Measurements from ENCODE around the gene ITSN1. TPM values are rescaled to one million over a fixed set of nuclear protein-coding genes. Genes with fewer than 3 reads are reported as not detected.

ITSN1 gene
- total RNA-seq, 1 donor from 2014 or later, result 44.3 TPM

GRCh38 chr21:33829844-33830243 is 187.5 kb downstream of the ITSN1 start:
- DNase-seq (ENCODE audit: extremely low read depth, low read depth, low spot score), result no peak

GRCh38 chr21:33831962-33832659 is 189.8 kb downstream of the ITSN1 start:
- DNase-seq (ENCODE audit: extremely low read depth, low read depth, low spot score), result no peak

- DNase-seq (ENCODE audit: extremely low read depth, low read depth, low spot score), result no peak
Measured at GRCh38 chr21:33834801-33835500, 192.7 kb downstream of the ITSN1 start.

- no peak for DNase-seq (ENCODE audit: extremely low read depth, low read depth, low spot score)
Measured at GRCh38 chr21:33835920-33836319, 193.6 kb downstream of the ITSN1 start.

GRCh38 chr21:33836408-33836807 is 194.1 kb downstream of the ITSN1 start:
- DNase-seq (ENCODE audit: extremely low read depth, low read depth, low spot score), result no peak

- no peak for DNase-seq (ENCODE audit: extremely low read depth, low read depth, low spot score)
Measured at GRCh38 chr21:33839167-33839716, 196.9 kb downstream of the ITSN1 start.

- no peak for DNase-seq (ENCODE audit: extremely low read depth, low read depth, low spot score)
Measured at GRCh38 chr21:33839806-33840205, 197.5 kb downstream of the ITSN1 start.

GRCh38 chr21:33840771-33841170 is 198.5 kb downstream of the ITSN1 start:
- no peak for DNase-seq (ENCODE audit: extremely low read depth, low read depth, low spot score)

GRCh38 chr21:33841561-33841960 is 199.3 kb downstream of the ITSN1 start:
- no peak for DNase-seq (ENCODE audit: extremely low read depth, low read depth, low spot score)

GRCh38 chr21:33843216-33843615 is 200.9 kb downstream of the ITSN1 start:
- no peak for DNase-seq (ENCODE audit: extremely low read depth, low read depth, low spot score)

GRCh38 chr21:33844104-33844889 is 202.0 kb downstream of the ITSN1 start:
- DNase-seq (ENCODE audit: extremely low read depth, low read depth, low spot score), result no peak

- DNase-seq (ENCODE audit: extremely low read depth, low read depth, low spot score), result no peak
Measured at GRCh38 chr21:33844890-33845205, 202.5 kb downstream of the ITSN1 start.

GRCh38 chr21:33846141-33846540 is 203.8 kb downstream of the ITSN1 start:
- DNase-seq (ENCODE audit: extremely low read depth, low read depth, low spot score), result no peak

GRCh38 chr21:33847588-33848248 is 205.4 kb downstream of the ITSN1 start:
- no peak for DNase-seq (ENCODE audit: extremely low read depth, low read depth, low spot score)

- DNase-seq (ENCODE audit: extremely low read depth, low read depth, low spot score), result no peak
Measured at GRCh38 chr21:33848249-33848953, 206.1 kb downstream of the ITSN1 start.

GRCh38 chr21:33849834-33850233 is 207.5 kb downstream of the ITSN1 start:
- DNase-seq (ENCODE audit: extremely low read depth, low read depth, low spot score), result no peak

- DNase-seq (ENCODE audit: extremely low read depth, low read depth, low spot score), result no peak
Measured at GRCh38 chr21:33850401-33850800, 208.1 kb downstream of the ITSN1 start.

- no peak for DNase-seq (ENCODE audit: extremely low read depth, low read depth, low spot score)
Measured at GRCh38 chr21:33850985-33851384, 208.7 kb downstream of the ITSN1 start.

- DNase-seq (ENCODE audit: extremely low read depth, low read depth, low spot score), result no peak
Measured at GRCh38 chr21:33852485-33852884, 210.2 kb downstream of the ITSN1 start.

GRCh38 chr21:33854604-33855003 is 212.3 kb downstream of the ITSN1 start:
- no peak for DNase-seq (ENCODE audit: extremely low read depth, low read depth, low spot score)
